IPS-15b (cell line): Measurements from ENCODE around the gene PPP4R3C.
"Not testable (repeated sequence)": the region's sequence is repeated elsewhere in the genome, so short reads cannot be mapped to it uniquely, and the experiment has no call there.

ENCODE experiments used
- H3K27me3 ChIP-seq: one replicate; pipeline ENCODE4 v1.6.1; 2013; ENCODE audit warnings: low read length; ENCODE audit not compliant: control insufficient read depth, insufficient read depth
- H3K36me3 ChIP-seq: one replicate; pipeline ENCODE4 v1.6.1; 2013; ENCODE audit warnings: low read length; ENCODE audit not compliant: control insufficient read depth, insufficient read depth
- H3K4me1 ChIP-seq: one replicate; pipeline ENCODE4 v1.6.1; 2013; ENCODE audit warnings: mild to moderate bottlenecking, low read length; ENCODE audit not compliant: control insufficient read depth, insufficient read depth
- H3K4me3 ChIP-seq: one replicate; pipeline ENCODE4 v1.5.1; 2013; ENCODE audit warnings: low read depth, low read length
- H3K9ac ChIP-seq: one replicate; pipeline ENCODE4 v1.6.1; 2013; ENCODE audit warnings: low read depth, mild to moderate bottlenecking, low read length
- H3K9me3 ChIP-seq: one replicate; pipeline ENCODE4 v1.6.1; 2013; ENCODE audit warnings: mild to moderate bottlenecking, low read length; ENCODE audit not compliant: control insufficient read depth, insufficient read depth

PPP4R3C gene

GRCh38 chrX:27463187-27463586 lies at the start of gene PPP4R3C:
Gene PPP4R3C, minus strand, starts transcription at chrX:27463341. Its CDS starts 45 bp downstream, at chrX:27463296.
- Histone ChIP-seq H3K4me1 (no peaks in the 10 kb centered on the region), H3K4me3 (no peak within 1 kb of the TSS), H3K36me3 (no peaks in the 10 kb centered on the region), H3K27me3 (no peaks in the 10 kb centered on the region), H3K9ac (no peak within 1 kb of the TSS), H3K9me3 (no peaks in the 10 kb centered on the region)

GRCh38 chrX:27491397-27491796 lies 28.3 kb upstream of the PPP4R3C start:
- H3K4me1 ChIP-seq: no peaks in the 10 kb centered on the region
- H3K4me3 ChIP-seq: no peak overlapping the region
- no peaks in the 10 kb centered on the region for H3K36me3 ChIP-seq
- H3K27me3 ChIP-seq: no peaks in the 10 kb centered on the region
- H3K9me3 ChIP-seq: no peaks in the 10 kb centered on the region
- no peak overlapping the region for H3K9ac ChIP-seq

- H3K9ac ChIP-seq: no peak overlapping the region
- no peaks in the 10 kb centered on the region for H3K4me1 ChIP-seq
- no peaks in the 10 kb centered on the region for H3K9me3 ChIP-seq
- H3K27me3 ChIP-seq: no peaks in the 10 kb centered on the region
- H3K4me3 ChIP-seq: no peak overlapping the region
- H3K36me3 ChIP-seq: no peaks in the 10 kb centered on the region
Observed at GRCh38 chrX:27466051-27466450, 2.9 kb upstream of the PPP4R3C start.

- Histone ChIP-seq H3K4me1 (no peaks in the 10 kb centered on the region), H3K9ac (no peak overlapping the region), H3K27me3 (no peaks in the 10 kb centered on the region), H3K9me3 (no peaks in the 10 kb centered on the region), H3K36me3 (no peaks in the 10 kb centered on the region), H3K4me3 (no peak overlapping the region)
Observed at GRCh38 chrX:27465036-27465435, 1.9 kb upstream of the PPP4R3C start.

- H3K4me3 ChIP-seq, H3K9me3 ChIP-seq, H3K36me3 ChIP-seq, H3K4me1 ChIP-seq, H3K27me3 ChIP-seq, H3K9ac ChIP-seq: not testable (repeated sequence)
Observed at GRCh38 chrX:27459129-27459528, 4.0 kb downstream of the PPP4R3C start.

GRCh38 chrX:27458544-27458943 lies 4.6 kb downstream of the PPP4R3C start:
- H3K9ac ChIP-seq, H3K4me3 ChIP-seq, H3K36me3 ChIP-seq, H3K27me3 ChIP-seq, H3K9me3 ChIP-seq, H3K4me1 ChIP-seq: not testable (repeated sequence)

GRCh38 chrX:27451324-27451723 lies 11.8 kb downstream of the PPP4R3C start:
- H3K9ac ChIP-seq: no peak overlapping the region
- no peaks in the 10 kb centered on the region for H3K36me3 ChIP-seq
- no peak overlapping the region for H3K4me3 ChIP-seq
- no peaks in the 10 kb centered on the region for H3K27me3 ChIP-seq
- H3K4me1 ChIP-seq: no peaks in the 10 kb centered on the region
- H3K9me3 ChIP-seq: peaks cover 5% of the 10 kb centered on the region

GRCh38 chrX:27446423-27446822 lies 16.7 kb downstream of the PPP4R3C start:
- Histone ChIP-seq H3K9ac (no peak overlapping the region), H3K27me3 (no peaks in the 10 kb centered on the region), H3K9me3 (peaks cover 3% of the 10 kb centered on the region)

GRCh38 chrX:27445438-27445837 lies 17.7 kb downstream of the PPP4R3C start:
- Histone ChIP-seq H3K36me3 (no peaks in the 10 kb centered on the region), H3K4me3 (no peak overlapping the region), H3K4me1 (no peaks in the 10 kb centered on the region), H3K27me3 (no peaks in the 10 kb centered on the region), H3K9me3 (peaks cover 3% of the 10 kb centered on the region), H3K9ac (no peak overlapping the region)

More at GRCh38 chrX:27446423-27446822, 16.7 kb downstream of the PPP4R3C start:
- Histone ChIP-seq H3K36me3 (no peaks in the 10 kb centered on the region), H3K4me1 (no peaks in the 10 kb centered on the region), H3K4me3 (no peak overlapping the region)

- peaks cover 3% of the 10 kb centered on the region for H3K9me3 ChIP-seq
- H3K9ac ChIP-seq: no peak overlapping the region
- H3K4me3 ChIP-seq: no peak overlapping the region
- no peaks in the 10 kb centered on the region for H3K4me1 ChIP-seq
- no peaks in the 10 kb centered on the region for H3K27me3 ChIP-seq
- no peaks in the 10 kb centered on the region for H3K36me3 ChIP-seq
Observed at GRCh38 chrX:27444093-27444908, 18.8 kb downstream of the PPP4R3C start.

GRCh38 chrX:27442392-27442791 lies 20.7 kb downstream of the PPP4R3C start:
- not testable (repeated sequence) for H3K4me3 ChIP-seq, H3K36me3 ChIP-seq, H3K9me3 ChIP-seq, H3K27me3 ChIP-seq, H3K9ac ChIP-seq, H3K4me1 ChIP-seq

- H3K4me3 ChIP-seq: no peak overlapping the region
- H3K9me3 ChIP-seq: no peaks in the 10 kb centered on the region
- no peaks in the 10 kb centered on the region for H3K36me3 ChIP-seq
- H3K4me1 ChIP-seq: no peaks in the 10 kb centered on the region
- no peaks in the 10 kb centered on the region for H3K27me3 ChIP-seq
- H3K9ac ChIP-seq: no peak overlapping the region
Observed at GRCh38 chrX:27439771-27440170, 23.4 kb downstream of the PPP4R3C start.
